H9 (cell line): ENCODE data around the gene CD300C. TPM values are rescaled to one million over a fixed set of nuclear protein-coding genes. Genes with fewer than 3 reads are reported as not detected.

Source experiments
- DNase-seq: peaks from one replicate; pipeline ENCODE4 v3.0.0-alpha.2; 2017
- H2AFZ ChIP-seq: one replicate; pipeline ENCODE4 v1.6.1; 2013; ENCODE audit warnings: mild to moderate bottlenecking, low read length, control low read depth, moderate library complexity
- H2AK5ac ChIP-seq: 2 replicates; pipeline ENCODE4 v1.6.1; 2013; ENCODE audit warnings: low read length, control low read depth, mixed read lengths; ENCODE audit not compliant: insufficient read length
- H2BK120ac ChIP-seq: one replicate; pipeline ENCODE4 v1.6.1; 2013; ENCODE audit warnings: low read depth, mild to moderate bottlenecking, low read length, control low read depth, inconsistent platforms; ENCODE audit not compliant: poor library complexity, severe bottlenecking
- H2BK12ac ChIP-seq: 2 replicates; pipeline ENCODE4 v1.6.1; 2013; ENCODE audit warnings: low read length, control low read depth, mixed read lengths, low read depth; ENCODE audit not compliant: insufficient read length
- H2BK15ac ChIP-seq: 2 replicates; pipeline ENCODE4 v1.6.1; 2013; ENCODE audit warnings: low read depth, low read length, control low read depth
- H2BK20ac ChIP-seq: one replicate; pipeline ENCODE4 v1.6.1; 2013; ENCODE audit warnings: low read depth, mild to moderate bottlenecking, low read length, control low read depth, inconsistent platforms; ENCODE audit not compliant: poor library complexity, severe bottlenecking
- H2BK5ac ChIP-seq: 2 replicates; pipeline ENCODE4 v1.6.1; 2013; ENCODE audit warnings: low read length, control low read depth, mixed read lengths; ENCODE audit not compliant: insufficient read length
- H3K14ac ChIP-seq: 2 replicates; pipeline ENCODE4 v1.6.1; 2013; ENCODE audit warnings: low read length, control low read depth; ENCODE audit not compliant: insufficient read depth
- H3K18ac ChIP-seq: 2 replicates; pipeline ENCODE4 v1.6.1; 2013; ENCODE audit warnings: low read depth, mild to moderate bottlenecking, mixed read lengths, low read length, control low read depth; ENCODE audit not compliant: insufficient read length
- H3K23ac ChIP-seq: 2 replicates; pipeline ENCODE4 v1.6.1; 2013; ENCODE audit warnings: low read length, control low read depth, mixed read lengths, low read depth; ENCODE audit not compliant: insufficient read length
- H3K23me2 ChIP-seq: 2 replicates; pipeline ENCODE4 v1.6.1; 2013; ENCODE audit warnings: low read depth, mild to moderate bottlenecking, mixed read lengths, low read length, control low read depth; ENCODE audit not compliant: insufficient read length, poor library complexity, severe bottlenecking
- H3K27ac ChIP-seq: 2 replicates; pipeline ENCODE4 v1.5.1; 2013; ENCODE audit warnings: low read length, control low read depth, mixed read lengths, low read depth; ENCODE audit not compliant: insufficient read length
- H3K27me3 ChIP-seq: 2 replicates; pipeline ENCODE4 v1.6.1; 2013; ENCODE audit warnings: low read length, control low read depth, inconsistent platforms; ENCODE audit not compliant: insufficient read depth
- H3K4ac ChIP-seq: 2 replicates; pipeline ENCODE4 v1.6.1; 2013; ENCODE audit warnings: low read depth, mild to moderate bottlenecking, control low read depth, inconsistent platforms, low read length, moderate library complexity
- H3K4me1 ChIP-seq: 2 replicates; pipeline ENCODE4 v1.6.1; 2013; ENCODE audit warnings: low read length, control low read depth, inconsistent platforms; ENCODE audit not compliant: insufficient read depth
- H3K4me2 ChIP-seq: 2 replicates; pipeline ENCODE4 v1.6.1; 2013; ENCODE audit warnings: low read length, control low read depth, mixed read lengths; ENCODE audit not compliant: insufficient read length, insufficient read depth
- H3K56ac ChIP-seq: 2 replicates; pipeline ENCODE4 v1.6.1; 2013; ENCODE audit warnings: low read depth, mild to moderate bottlenecking, mixed read lengths, low read length, control low read depth; ENCODE audit not compliant: insufficient read length
- H3K79me1 ChIP-seq: 2 replicates; pipeline ENCODE4 v1.6.1; 2013; ENCODE audit warnings: low read depth, mild to moderate bottlenecking, moderate library complexity, low read length, control low read depth, inconsistent platforms; ENCODE audit not compliant: insufficient read depth, poor library complexity, severe bottlenecking
- H3K79me2 ChIP-seq: 2 replicates; pipeline ENCODE4 v1.6.1; 2013; ENCODE audit warnings: low read length, control low read depth, inconsistent platforms; ENCODE audit not compliant: insufficient read depth
- H3K9ac ChIP-seq: 2 replicates; pipeline ENCODE4 v1.6.1; 2013; ENCODE audit warnings: low read length, control low read depth, mixed read lengths; ENCODE audit not compliant: insufficient read length; ENCODE audit errors: extremely low read depth
- H3K9me3 ChIP-seq: one replicate; pipeline ENCODE4 v1.6.1; 2013; ENCODE audit warnings: low read depth, low read length, inconsistent platforms; ENCODE audit not compliant: control insufficient read depth
- H3T11ph ChIP-seq: one replicate; pipeline ENCODE4 v1.6.1; 2013; ENCODE audit warnings: mild to moderate bottlenecking, low read length, control low read depth, inconsistent platforms
- H4K20me1 ChIP-seq: one replicate; pipeline ENCODE4 v1.6.1; 2013; ENCODE audit not compliant: control insufficient read depth, insufficient read length, insufficient read depth
- H4K5ac ChIP-seq: 2 replicates; pipeline ENCODE4 v1.6.1; 2013; ENCODE audit warnings: low read depth, mild to moderate bottlenecking, mixed read lengths, low read length, control low read depth; ENCODE audit not compliant: insufficient read length
- H4K8ac ChIP-seq: replicated peaks from 2 replicates; pipeline ENCODE4 v1.6.1; 2013; ENCODE audit warnings: low read length, control low read depth, mixed read lengths, low read depth; ENCODE audit not compliant: insufficient read length
- H4K91ac ChIP-seq: 2 replicates; pipeline ENCODE4 v1.6.1; 2013; ENCODE audit warnings: low read depth, mild to moderate bottlenecking, moderate library complexity, mixed read lengths, low read length, control low read depth; ENCODE audit not compliant: insufficient read length
- H3K27ac Mint-ChIP-seq, 3 experiments: 2 replicates in 2 of 3; 3 replicates in 1 of 3; pipeline ENCODE4 v1.8.0; 2020 to 2021; ENCODE audit warnings: mixed read lengths in 3 of 3, mild to moderate bottlenecking in 1 of 3, moderate library complexity in 1 of 3
- H3K27me3 Mint-ChIP-seq: 2 replicates; pipeline ENCODE4 v1.8.0; 2021; ENCODE audit warnings: low read depth, mild to moderate bottlenecking, moderate library complexity, mixed read lengths
- H3K36me3 Mint-ChIP-seq, 3 experiments: 2 replicates in 2 of 3; 3 replicates in 1 of 3; pipeline ENCODE4 v1.8.0; 2020 to 2021; ENCODE audit warnings: low read depth in 3 of 3, mixed read lengths in 3 of 3; ENCODE audit not compliant: insufficient read depth in 1 of 3
- H3K4me1 Mint-ChIP-seq, 2 experiments: 2 replicates each; pipeline ENCODE4 v1.8.0; 2020; ENCODE audit warnings: mixed read lengths in 2 of 2
- H3K4me3 Mint-ChIP-seq, 2 experiments: 2 replicates in 1 of 2; 3 replicates in 1 of 2; pipeline ENCODE4 v1.8.0; 2020 to 2021; ENCODE audit warnings: mild to moderate bottlenecking in 2 of 2, mixed read lengths in 2 of 2, moderate library complexity in 1 of 2
- H3K9me3 Mint-ChIP-seq, 2 experiments: 2 replicates in 1 of 2; 3 replicates in 1 of 2; pipeline ENCODE4 v1.8.0; 2020; ENCODE audit warnings: mild to moderate bottlenecking in 2 of 2, mixed read lengths in 2 of 2, moderate library complexity in 1 of 2
- WGBS: extraction: QIAGEN DNeasy Blood & Tissue Kit; methylation state at CpG from one replicate; pipeline ENCODE4 v1.1.7; 2013; ENCODE audit warnings: missing lambda C conversion rate, low lambda C conversion rate, mixed read lengths; ENCODE audit not compliant: insufficient read length; ENCODE audit errors: extremely low coverage; 5-methylcytosine and 5-hydroxymethylcytosine counted together
- total RNA-seq: library from RNA; stranded (reverse); gene quantifications from 2 replicates; pipeline ENCODE4 v1.2.1, GENCODE V29; 2021
- TF ChIP-seq, protein P1 (sequence below): fragments of 200-600 bp; sonication (generic); conservative IDR thresholded peaks from 3 replicates; pipeline ENCODE4 v1.8.0; 2021; ENCODE audit warnings: antibody characterized with exemption, mild to moderate bottlenecking

The CD300C gene
- total RNA-seq, 1 experiment from 2014 or later, result not detected

GRCh38 chr17:74524653-74525464 is 21.1 kb downstream of the CD300C start:
- Histone ChIP-seq H3K23me2 (no peaks in the 10 kb centered on the region), H3K4me2 (no peak overlapping the region), H2AK5ac (no peak overlapping the region), H2AFZ (no peak overlapping the region), H2BK15ac (no peak overlapping the region), H3K79me2 (no peaks in the 10 kb centered on the region), H4K5ac (no peak overlapping the region), H3K4me1 (no peaks in the 10 kb centered on the region), H4K20me1 (no peaks in the 10 kb centered on the region), H2BK20ac (no peak overlapping the region), H3K9ac (no peak overlapping the region), H3T11ph (no peak overlapping the region), H4K8ac (no peak overlapping the region), H3K27me3 (no peaks in the 10 kb centered on the region), H3K27ac (no peak overlapping the region), H3K4ac (no peak overlapping the region), H3K14ac (no peak overlapping the region), H3K79me1 (no peaks in the 10 kb centered on the region), H3K56ac (no peak overlapping the region), H2BK120ac (no peak overlapping the region), H4K91ac (no peak overlapping the region), H3K9me3 (no peaks in the 10 kb centered on the region), H2BK5ac (no peak overlapping the region), H3K18ac (no peak overlapping the region), H2BK12ac (no peak overlapping the region), H3K23ac (no peak overlapping the region)
- H3K27me3 Mint-ChIP-seq, result peaks cover 66% of the 10 kb centered on the region
- no peak overlapping the region; a peak in 1 of 7 replicates for H3K27ac Mint-ChIP-seq
- H3K9me3 Mint-ChIP-seq, result peaks cover under 1 to 6% of the 10 kb centered on the region in 2 experiments; a peak in 4 of 5 replicates
- no CpG with 5 or more reads among the region's 11 CpGs for WGBS
- no peaks in the 10 kb centered on the region; a peak in 1 of 7 replicates for H3K36me3 Mint-ChIP-seq
- H3K4me1 Mint-ChIP-seq, result no peaks in the 10 kb centered on the region
- H3K4me3 Mint-ChIP-seq, result no peak overlapping the region
- peak; percentile 18 for DNase-seq
- TF ChIP-seq, protein P1, sequence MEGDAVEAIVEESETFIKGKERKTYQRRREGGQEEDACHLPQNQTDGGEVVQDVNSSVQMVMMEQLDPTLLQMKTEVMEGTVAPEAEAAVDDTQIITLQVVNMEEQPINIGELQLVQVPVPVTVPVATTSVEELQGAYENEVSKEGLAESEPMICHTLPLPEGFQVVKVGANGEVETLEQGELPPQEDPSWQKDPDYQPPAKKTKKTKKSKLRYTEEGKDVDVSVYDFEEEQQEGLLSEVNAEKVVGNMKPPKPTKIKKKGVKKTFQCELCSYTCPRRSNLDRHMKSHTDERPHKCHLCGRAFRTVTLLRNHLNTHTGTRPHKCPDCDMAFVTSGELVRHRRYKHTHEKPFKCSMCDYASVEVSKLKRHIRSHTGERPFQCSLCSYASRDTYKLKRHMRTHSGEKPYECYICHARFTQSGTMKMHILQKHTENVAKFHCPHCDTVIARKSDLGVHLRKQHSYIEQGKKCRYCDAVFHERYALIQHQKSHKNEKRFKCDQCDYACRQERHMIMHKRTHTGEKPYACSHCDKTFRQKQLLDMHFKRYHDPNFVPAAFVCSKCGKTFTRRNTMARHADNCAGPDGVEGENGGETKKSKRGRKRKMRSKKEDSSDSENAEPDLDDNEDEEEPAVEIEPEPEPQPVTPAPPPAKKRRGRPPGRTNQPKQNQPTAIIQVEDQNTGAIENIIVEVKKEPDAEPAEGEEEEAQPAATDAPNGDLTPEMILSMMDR, result no peak
